PC-3 (cell line): ENCODE results near the gene FXYD3. TPM values are rescaled to one million over a fixed set of nuclear protein-coding genes. Genes with fewer than 3 reads are reported as not detected.

Experiments used
- ATAC-seq: fragments of 200-7000 bp; cut with Tn5 transposase; 2 replicates; pipeline ENCODE4 v1.9.1; 2020; ENCODE audit warnings: mild to moderate bottlenecking, moderate library complexity
- BruUV-seq: library from RNA; stranded (reverse); fragments of 400-500 nt; replicated peaks from 2 replicates; lab custom pipeline; 2021; lab: Mats Ljungman, UMichigan
- CTCF ChIA-PET: fragments of 300-600 bp; sonication (Branson Sonifier 250); formaldehyde crosslinking; loops from one replicate; lab custom pipeline; 2022; ENCODE audit warnings: antibody characterized with exemption; lab: Charles Lee
- POLR2A ChIA-PET: fragments of 300-600 bp; sonication (Branson Sonifier 250); formaldehyde crosslinking; loops from one replicate; lab custom pipeline; 2022; ENCODE audit warnings: antibody characterized with exemption; ENCODE audit not compliant: unreplicated experiment; lab: Charles Lee
- DNase-seq: peaks from one replicate; pipeline ENCODE4 v3.0.0-alpha.2; 2015
- H2AFZ ChIP-seq: fragments of 300-600 bp; sonication (generic); 2 replicates; pipeline ENCODE4 v1.6.0; 2016; ENCODE audit warnings: antibody characterized with exemption, low read length
- H3F3A ChIP-seq: fragments of 300-600 bp; sonication (generic); one replicate; pipeline ENCODE4 v1.6.0; 2017; ENCODE audit warnings: antibody characterized with exemption, low read length, control low read depth, mild to moderate bottlenecking; ENCODE audit not compliant: unreplicated experiment
- H3K27ac ChIP-seq: fragments of 300-600 bp; sonication (generic); 2 replicates; pipeline ENCODE4 v1.5.1; 2016; ENCODE audit warnings: mild to moderate bottlenecking, low read length
- H3K27me3 ChIP-seq: fragments of 300-600 bp; sonication (generic); 2 replicates; pipeline ENCODE4 v1.6.1; 2016; ENCODE audit warnings: low read length, mixed read lengths
- H3K36me3 ChIP-seq: fragments of 300-600 bp; sonication (generic); 2 replicates; pipeline ENCODE4 v1.6.1; 2016; ENCODE audit warnings: low read depth, mixed run types, low read length, mixed read lengths
- H3K4me1 ChIP-seq: fragments of 300-600 bp; sonication (generic); 2 replicates; pipeline ENCODE4 v1.5.1; 2016; ENCODE audit warnings: low read length; ENCODE audit not compliant: insufficient read depth
- H3K4me2 ChIP-seq: fragments of 300-600 bp; sonication (generic); 2 replicates; pipeline ENCODE4 v1.6.0; 2016; ENCODE audit warnings: low read length
- H3K4me3 ChIP-seq: fragments of 300-600 bp; sonication (generic); 2 replicates; pipeline ENCODE4 v1.5.1; 2016; ENCODE audit warnings: mild to moderate bottlenecking, low read length, mixed read lengths
- H3K79me2 ChIP-seq: fragments of 300-600 bp; sonication (generic); 2 replicates; pipeline ENCODE4 v1.6.1; 2017; ENCODE audit warnings: low read length, mixed read lengths
- H3K9ac ChIP-seq: fragments of 300-600 bp; sonication (generic); 2 replicates; pipeline ENCODE4 v1.6.0; 2016; ENCODE audit warnings: mild to moderate bottlenecking, low read length
- H3K9me2 ChIP-seq: fragments of 300-600 bp; sonication (generic); replicated peaks from 2 replicates; pipeline ENCODE4 v1.6.1; 2016; ENCODE audit warnings: mixed run types, low read length, mixed read lengths
- H3K9me3 ChIP-seq: fragments of 300-600 bp; sonication (generic); 2 replicates; pipeline ENCODE4 v1.6.1; 2016; ENCODE audit warnings: low read length, mixed read lengths
- H4K20me1 ChIP-seq: fragments of 300-600 bp; sonication (generic); 2 replicates; pipeline ENCODE4 v1.6.1; 2016; ENCODE audit warnings: low read length, mixed read lengths
- CTCF ChIP-seq: fragments of 300-600 bp; sonication (generic); conservative IDR thresholded peaks from 2 replicates; pipeline ENCODE4 v1.5.1; 2017; ENCODE audit warnings: antibody characterized with exemption, low read depth, mild to moderate bottlenecking, low read length
- EZH2 ChIP-seq: fragments of 300-600 bp; sonication (generic); IDR thresholded peaks from one replicate; pipeline ENCODE4 v1.6.1; 2017; ENCODE audit warnings: antibody characterized with exemption, mild to moderate bottlenecking, low read length; ENCODE audit not compliant: unreplicated experiment
- EZH2phosphoT487 ChIP-seq: fragments of 300-600 bp; sonication (generic); IDR thresholded peaks from 2 replicates; pipeline ENCODE4 v1.6.1; 2018; ENCODE audit warnings: mild to moderate bottlenecking, antibody characterized with exemption, low read length, borderline replicate concordance
- intact Hi-C: fragments of 100-400 bp; cut with micrococcal nuclease; formaldehyde crosslinking; loops from 2 replicates; pipeline ENCODE4 v1.9.0; 2023
- total RNA-seq: library from RNA; depleted of rRNA; stranded (reverse); fragments of >200 nt; gene quantifications from 2 replicates; pipeline ENCODE4 v1.2.3, GENCODE V29; 2014

Gene FXYD3
- total RNA-seq, 1 experiment from 2014 or later: 61.6 TPM

- Histone ChIP-seq H3K9me2 (no peaks in the 10 kb centered on the region), H3K79me2 (no peaks in the 10 kb centered on the region), H3K27me3 (no peaks in the 10 kb centered on the region), H3K4me1 (0 out of 2 replicates have a peak, but pooled peaks cover 8% of the 10 kb centered on the region), H3F3A (no peaks in the 10 kb centered on the region), H3K4me3 (no peak overlapping the region), H3K36me3 (no peaks in the 10 kb centered on the region), H3K4me2 (no peak overlapping the region), H4K20me1 (no peaks in the 10 kb centered on the region), H3K27ac (no peak overlapping the region), H2AFZ (no peak overlapping the region), H3K9ac (no peak overlapping the region), H3K9me3 (no peaks in the 10 kb centered on the region)
- TF ChIP-seq EZH2phosphoT487 (no peak), EZH2 (no peak), CTCF (no peak)
- intact Hi-C loops: loop anchor here (10.0 kb wide), 1 partner anchor 98 kb away; the partner anchor contains the start of gene LSR
- DNase-seq (no peak), ATAC-seq (no peak)
- ChIA-PET CTCF (no interaction called here), POLR2A (no interaction called here)
- BruUV-seq: no TSS peak
Measured at GRCh38 chr19:35146746-35147459, 31.3 kb downstream of the FXYD3 start.

- Histone ChIP-seq H3K27ac (no peak overlapping the region), H3K9me2 (no peaks in the 10 kb centered on the region), H3K36me3 (no peaks in the 10 kb centered on the region), H3K9me3 (no peaks in the 10 kb centered on the region), H3K79me2 (peaks cover under 1% of the 10 kb centered on the region; the same call in 1 of the 2 replicates), H3K4me1 (0 out of 2 replicates have a peak, but pooled peaks cover 8% of the 10 kb centered on the region), H3K9ac (no peak overlapping the region), H3K27me3 (no peaks in the 10 kb centered on the region), H3K4me3 (no peak overlapping the region), H3K4me2 (no peak overlapping the region), H2AFZ (no peak overlapping the region), H3F3A (no peaks in the 10 kb centered on the region), H4K20me1 (no peaks in the 10 kb centered on the region)
- DNase-seq: no peak
- intact Hi-C loops: loop anchor here (10.0 kb wide), 1 partner anchor 95 kb away; the partner anchor contains the start of gene LSR
- TF ChIP-seq EZH2 (no peak), EZH2phosphoT487 (no peak), CTCF (no peak)
- BruUV-seq: no TSS peak
- POLR2A ChIA-PET: no interaction called here
- CTCF ChIA-PET: no interaction called here
- no peak for ATAC-seq
Measured at GRCh38 chr19:35149463-35149862, 33.8 kb downstream of the FXYD3 start.

GRCh38 chr19:35150445-35150844 is 34.8 kb downstream of the FXYD3 start:
- Histone ChIP-seq H3K4me3 (no peak overlapping the region), H3K4me1 (peaks cover 5% of the 10 kb centered on the region; the same call in 1 of the 2 replicates), H3F3A (no peaks in the 10 kb centered on the region), H3K27me3 (no peaks in the 10 kb centered on the region), H3K9ac (no peak overlapping the region), H2AFZ (no peak overlapping the region), H3K9me2 (no peaks in the 10 kb centered on the region), H3K9me3 (no peaks in the 10 kb centered on the region), H3K4me2 (no peak overlapping the region), H4K20me1 (peaks cover 1% of the 10 kb centered on the region; the same call in 1 of the 2 replicates), H3K36me3 (no peaks in the 10 kb centered on the region), H3K79me2 (peaks cover 10% of the 10 kb centered on the region), H3K27ac (no peak overlapping the region)
- BruUV-seq: no TSS peak
- intact Hi-C loops: no loop called here
- ChIA-PET POLR2A (no interaction called here), CTCF (no interaction called here)
- ATAC-seq (no peak), DNase-seq (no peak)
- TF ChIP-seq CTCF (no peak), EZH2phosphoT487 (no peak), EZH2 (no peak)
